ENCODE measurements around the gene SGPP2.
"Not testable (repeated sequence)": the region's sequence is repeated elsewhere in the genome, so short reads cannot be mapped to it uniquely, and the experiment has no call there.

SGPP2 gene, protein sequence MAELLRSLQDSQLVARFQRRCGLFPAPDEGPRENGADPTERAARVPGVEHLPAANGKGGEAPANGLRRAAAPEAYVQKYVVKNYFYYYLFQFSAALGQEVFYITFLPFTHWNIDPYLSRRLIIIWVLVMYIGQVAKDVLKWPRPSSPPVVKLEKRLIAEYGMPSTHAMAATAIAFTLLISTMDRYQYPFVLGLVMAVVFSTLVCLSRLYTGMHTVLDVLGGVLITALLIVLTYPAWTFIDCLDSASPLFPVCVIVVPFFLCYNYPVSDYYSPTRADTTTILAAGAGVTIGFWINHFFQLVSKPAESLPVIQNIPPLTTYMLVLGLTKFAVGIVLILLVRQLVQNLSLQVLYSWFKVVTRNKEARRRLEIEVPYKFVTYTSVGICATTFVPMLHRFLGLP

DNA sequence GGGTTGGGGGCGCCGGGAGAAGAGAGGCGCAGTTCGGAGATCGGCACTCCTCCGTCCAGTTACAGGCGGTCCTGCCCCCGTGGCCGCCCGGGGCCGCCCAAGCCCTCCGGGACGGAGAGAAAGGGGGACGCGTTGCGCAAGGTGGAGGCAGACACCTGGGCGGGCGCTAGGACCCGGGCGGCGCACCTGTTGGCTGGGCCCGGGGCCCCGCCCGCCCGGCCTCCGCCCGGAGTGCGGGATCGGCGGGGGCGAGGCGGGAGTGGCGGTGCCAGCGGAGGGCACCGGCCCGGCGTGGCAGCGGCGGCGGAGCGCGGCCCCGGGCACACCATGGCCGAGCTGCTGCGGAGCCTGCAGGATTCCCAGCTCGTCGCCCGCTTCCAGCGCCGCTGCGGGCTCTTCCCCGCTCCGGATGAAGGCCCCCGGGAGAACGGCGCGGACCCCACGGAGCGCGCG lies at the start of gene SGPP2:
SGPP2 (plus strand) TSS at position 268 of the 453 bp plus-strand sequence; CDS start at position 328, 60 bp downstream.
- DNase-seq: no peak

DNA sequence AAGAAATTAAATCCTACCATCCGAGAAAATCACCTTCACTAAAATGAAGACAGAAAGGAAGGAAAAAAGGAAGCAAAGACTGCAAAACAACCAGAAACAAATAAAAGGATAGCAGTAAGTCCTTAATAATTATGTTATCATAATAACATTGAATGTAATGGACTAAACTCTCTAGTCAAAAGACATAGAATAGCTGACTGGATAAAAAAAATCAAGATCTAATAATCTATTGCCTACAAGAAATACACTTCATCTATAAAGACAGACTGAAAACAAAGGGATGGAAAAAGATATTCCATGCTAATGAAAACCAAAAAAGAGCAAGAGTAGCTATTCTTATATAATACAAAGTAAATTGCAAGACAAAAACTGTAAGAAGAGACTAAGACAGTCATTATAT lies 48.5 kb upstream of the SGPP2 start:
- no peak for DNase-seq

DNA sequence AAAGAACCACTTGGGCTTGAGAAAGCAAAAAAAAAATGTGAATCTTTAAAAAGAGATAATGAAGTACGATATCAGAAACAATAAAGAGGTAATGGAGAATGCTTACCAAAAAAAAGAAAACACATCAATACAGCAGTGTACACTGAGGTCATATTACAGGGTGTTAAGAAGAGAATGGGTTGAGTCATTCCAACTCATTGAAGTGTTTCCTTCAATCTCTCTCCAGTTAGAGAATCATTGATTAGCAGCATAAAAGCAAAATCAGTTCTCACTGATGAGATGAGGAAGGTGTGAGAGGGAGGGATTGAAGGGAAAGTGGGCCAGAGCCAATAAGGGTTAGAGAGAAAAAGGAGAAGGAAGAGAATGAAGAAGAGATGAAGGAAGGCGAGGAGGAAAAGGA lies 43.9 kb upstream of the SGPP2 start:
- no peak for DNase-seq

DNA sequence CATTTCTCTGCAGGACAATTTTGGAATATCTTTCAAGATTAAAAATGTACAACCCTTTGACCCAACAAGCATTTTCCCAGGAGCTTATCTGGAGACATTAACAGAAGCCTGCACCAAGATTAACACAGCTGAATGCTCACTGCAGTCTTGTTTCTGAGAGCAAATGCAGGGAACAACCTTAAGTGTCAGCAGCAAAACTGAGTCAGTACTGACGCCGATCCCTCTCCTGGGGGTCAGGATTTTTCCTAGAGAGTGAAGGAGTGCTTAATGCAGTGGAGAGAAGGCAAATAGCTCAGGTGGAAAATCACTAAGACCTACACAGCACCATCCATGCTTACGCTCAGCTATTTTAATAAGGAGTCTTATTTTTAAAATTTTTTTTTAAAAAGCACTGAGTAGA lies 42.8 kb upstream of the SGPP2 start:
- DNase-seq: no peak

DNA sequence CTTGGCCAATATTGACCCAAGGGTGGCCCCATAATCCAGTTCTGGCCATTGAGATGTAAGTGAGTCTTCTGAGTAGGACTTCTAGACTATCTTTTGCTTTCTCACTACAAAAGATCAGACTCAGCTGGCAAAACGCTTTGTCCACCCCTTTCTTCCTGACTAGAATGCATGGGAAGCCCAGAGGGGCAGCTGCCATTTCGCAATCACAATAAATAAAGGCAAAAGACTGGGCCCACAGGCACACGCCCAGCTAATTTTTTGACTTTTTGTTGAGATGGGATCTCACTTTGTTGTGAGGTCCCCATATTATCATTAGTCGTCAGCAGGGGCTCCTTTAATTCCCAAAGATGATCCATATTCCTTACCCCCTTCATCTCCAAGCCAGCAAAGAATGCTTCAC lies 41.1 kb upstream of the SGPP2 start:
- DNase-seq: no peak

DNA sequence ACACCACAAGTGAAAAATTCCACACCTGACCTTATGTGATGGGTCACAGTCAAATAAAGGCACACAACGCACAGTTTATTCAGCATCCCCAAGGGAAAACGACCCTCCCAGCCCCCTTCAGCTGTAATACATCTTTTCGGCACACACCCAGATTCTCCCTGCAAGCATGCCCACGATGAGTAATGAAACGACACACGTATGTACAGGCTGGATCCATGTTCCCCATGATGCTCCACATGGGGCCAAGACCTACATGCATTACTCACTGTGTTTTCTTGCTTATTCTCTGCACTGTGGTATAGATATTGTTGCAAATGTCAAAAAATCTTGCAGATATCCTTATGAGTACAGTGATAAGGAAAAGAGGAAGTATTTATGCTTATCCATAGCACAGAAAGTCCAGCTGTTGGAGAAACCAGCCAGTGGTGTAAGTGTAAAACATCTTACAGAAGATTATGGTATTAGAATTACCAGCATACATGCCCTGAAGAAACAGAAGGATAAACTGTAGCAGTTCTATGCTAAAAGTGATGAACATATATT lies 32.5 kb upstream of the SGPP2 start:
- no peak for DNase-seq

DNA sequence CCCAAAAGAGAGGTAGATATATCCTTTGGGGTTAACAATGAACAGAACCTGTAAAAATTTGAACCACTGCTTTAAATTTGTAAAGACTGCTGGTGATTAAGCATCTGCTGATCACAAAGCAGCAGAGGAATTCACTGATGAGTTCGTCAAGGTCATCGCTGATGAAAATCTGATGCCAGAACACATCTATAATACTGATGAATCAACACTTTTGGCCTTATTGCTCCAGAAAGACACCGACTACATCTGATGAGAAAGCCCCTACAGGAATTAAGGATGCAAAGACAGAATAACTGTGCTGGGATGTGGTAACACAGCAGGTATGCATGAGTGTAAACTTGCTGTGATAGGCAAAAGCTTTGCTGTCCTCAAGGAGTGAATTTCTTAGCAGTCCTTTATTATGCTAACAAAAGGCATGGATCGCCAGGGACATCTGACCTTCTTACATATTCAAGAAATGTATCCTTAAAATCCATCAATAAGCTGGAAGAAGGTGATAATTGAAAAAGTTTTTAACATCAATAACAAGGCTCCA lies 30.5 kb upstream of the SGPP2 start:
- DNase-seq: no peak

DNA sequence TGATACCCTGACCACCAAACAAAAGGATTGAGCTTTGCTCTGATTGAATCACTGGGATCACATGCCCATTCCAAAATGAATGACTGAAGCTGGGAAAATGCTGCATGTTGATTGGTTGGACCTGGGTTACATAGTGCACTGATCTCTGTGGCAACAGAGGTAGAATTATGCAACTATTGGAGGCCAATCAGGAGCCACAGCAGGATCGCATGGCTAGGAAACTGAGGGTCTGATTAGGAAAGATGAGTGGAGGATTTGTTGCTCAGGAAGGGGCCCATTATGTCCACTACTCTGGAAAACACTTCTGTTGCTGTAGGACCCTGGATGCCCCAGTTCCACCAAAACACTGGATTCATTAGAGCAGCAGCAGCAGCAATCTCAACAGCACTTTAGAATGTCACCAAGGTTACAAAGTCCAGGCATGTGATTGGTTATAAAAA lies 25.9 kb upstream of the SGPP2 start:
- DNase-seq: peak; percentile 48

DNA sequence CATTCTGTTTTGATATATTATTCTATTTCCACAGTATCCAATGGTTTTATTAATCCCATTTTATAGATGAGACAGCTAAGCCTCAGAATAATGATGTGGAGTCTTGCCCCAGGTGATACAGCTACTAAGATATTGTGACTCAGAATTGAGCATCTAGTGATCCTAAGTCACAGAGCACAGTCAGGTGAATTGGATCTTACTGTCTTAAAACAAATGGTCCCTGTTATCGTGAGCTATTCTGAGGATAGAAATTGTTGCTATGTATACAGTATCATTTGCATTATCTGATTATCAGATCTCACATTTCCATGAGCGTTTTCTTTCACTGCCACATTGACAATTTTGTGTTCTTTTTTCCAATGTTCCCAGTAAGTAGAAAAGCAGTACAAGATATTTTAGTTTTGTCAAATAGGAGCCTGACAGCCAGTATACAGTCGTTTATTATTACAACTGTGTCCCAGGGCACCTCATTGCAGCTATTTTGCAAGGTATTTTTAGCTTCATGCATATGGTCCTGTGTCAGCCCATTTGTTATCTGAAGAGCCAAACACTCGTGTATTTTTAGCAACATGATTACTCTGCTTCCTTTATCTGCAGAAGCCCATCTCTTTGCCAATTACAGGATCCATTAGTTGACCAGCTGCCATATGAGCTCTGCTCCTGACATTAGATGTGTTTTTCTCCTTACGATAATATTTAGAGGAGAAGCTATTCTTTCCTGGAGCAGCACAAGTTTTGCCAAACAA lies 25.1 kb upstream of the SGPP2 start:
- peak; percentile 92 for DNase-seq

DNA sequence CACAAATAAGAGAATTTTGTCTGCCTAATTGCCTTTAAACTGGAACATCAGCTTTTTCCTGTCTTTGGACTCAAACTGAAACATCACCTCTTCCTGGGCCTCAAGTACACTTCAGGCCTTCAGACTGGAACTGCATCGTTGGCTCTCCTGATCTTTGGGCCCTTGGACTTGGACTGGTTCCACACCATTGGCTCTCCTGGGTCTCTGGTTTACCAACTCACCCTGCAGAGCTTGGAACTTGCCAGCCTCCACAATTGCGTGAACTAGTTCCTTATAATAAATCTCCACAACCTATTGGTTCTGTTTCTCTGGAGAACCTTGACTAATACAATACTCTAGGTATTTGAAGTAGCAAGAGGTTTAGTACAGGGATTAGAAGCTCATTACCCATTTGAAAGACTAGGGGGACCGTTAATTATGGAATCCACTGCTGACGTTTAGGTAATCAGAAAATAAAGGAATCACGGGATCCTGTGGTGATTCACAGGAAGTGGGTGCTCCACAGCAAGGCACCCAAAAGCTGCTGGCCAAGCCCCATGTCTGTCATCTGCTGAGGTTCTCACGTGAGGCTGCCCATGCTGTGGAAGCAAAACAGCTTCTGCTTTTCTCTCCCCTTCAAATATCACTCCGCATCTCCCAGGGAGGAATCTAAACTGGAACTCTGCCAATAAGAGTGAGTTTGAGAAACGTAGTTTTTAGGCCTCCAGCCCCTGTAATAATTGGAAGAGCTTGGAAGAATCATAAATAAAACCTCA lies 20.0 kb upstream of the SGPP2 start:
- DNase-seq: no peak

DNA sequence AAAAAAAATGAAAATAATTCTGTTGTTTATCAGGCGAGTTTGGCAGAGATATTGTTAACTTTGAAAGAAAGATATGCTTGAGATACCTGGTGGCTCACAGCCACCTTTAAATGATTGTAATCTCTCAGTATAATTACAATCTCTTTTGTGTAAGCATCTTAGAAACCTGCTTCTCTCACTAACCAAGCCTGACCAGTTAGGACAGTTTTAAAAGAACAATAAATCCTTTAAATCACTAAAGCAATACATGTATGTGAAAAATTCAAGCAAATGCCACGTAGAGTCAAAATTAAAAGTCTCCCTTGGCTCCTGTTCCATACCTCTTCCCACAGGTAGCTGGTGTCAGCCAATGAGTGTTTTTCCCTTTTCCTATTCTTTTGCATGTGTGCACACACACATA lies 15.7 kb upstream of the SGPP2 start:
- no peak for DNase-seq

DNA sequence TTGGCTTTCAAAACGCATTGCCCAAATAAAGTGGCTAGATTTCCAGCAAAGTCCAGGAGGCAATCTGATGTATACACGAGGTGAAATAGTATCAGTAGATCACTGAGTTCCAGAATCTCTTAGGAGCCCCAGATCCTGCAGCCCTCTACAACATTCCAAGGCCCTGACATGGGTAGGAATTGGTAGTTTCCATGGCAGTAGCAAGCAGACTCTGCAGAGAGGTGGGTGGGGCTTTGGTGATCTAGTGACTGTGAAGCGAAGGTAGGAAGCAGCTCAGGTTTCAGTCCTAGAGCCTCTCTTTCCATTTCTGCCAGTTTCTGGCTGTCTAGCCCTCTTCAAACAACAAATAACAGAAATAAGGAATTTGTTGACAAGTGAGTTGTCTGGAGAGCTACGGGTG lies 13.8 kb upstream of the SGPP2 start:
- no peak for DNase-seq

DNA sequence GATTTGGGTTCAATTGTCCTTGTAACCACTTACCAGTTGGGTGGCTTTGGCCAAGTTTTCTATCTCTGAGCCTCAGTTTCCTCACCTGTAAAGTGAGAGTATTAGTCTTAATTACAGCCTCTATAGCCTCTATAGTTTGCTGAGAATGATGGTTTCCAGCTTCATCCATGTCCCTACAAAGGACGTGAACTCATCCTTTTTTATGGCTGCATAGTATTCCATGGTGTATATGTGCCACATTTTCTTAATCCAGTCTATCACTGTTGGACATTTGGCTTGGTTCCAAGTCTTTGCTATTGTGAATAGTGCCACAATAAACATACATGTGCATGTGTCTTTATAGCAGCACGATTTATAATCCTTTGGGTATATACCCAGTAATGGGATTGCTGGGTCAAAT lies 12.0 kb upstream of the SGPP2 start:
- not testable (repeated sequence) for DNase-seq

DNA sequence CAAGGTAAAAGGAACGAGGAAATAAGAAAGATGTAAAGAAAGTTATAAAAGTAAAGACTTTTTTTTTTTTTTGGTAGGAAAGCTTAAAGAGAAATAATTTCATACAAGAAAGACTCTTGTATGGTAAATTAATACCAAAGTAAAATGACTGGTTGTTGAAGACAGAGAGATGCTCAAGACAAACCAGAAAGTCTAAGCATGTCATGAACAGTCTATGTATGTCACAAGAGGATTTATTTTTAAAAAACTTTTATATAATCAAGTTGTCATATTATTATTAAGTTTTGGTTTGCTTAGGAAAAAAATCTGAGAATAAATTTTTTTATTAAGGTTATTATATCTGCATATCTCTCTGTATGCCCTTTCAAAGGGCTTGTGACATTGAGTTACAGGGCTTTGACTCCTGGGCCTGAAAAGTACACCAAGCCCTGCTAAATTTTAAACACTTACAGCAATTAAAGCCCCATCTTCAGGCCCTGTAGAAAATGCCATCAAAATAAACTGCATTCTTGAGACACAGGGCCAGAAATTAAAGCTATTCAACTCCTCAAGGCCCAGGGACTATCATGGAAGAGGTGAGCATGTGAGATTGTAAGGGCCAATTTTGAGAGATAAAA lies 10.9 kb upstream of the SGPP2 start:
- DNase-seq: no peak

DNA sequence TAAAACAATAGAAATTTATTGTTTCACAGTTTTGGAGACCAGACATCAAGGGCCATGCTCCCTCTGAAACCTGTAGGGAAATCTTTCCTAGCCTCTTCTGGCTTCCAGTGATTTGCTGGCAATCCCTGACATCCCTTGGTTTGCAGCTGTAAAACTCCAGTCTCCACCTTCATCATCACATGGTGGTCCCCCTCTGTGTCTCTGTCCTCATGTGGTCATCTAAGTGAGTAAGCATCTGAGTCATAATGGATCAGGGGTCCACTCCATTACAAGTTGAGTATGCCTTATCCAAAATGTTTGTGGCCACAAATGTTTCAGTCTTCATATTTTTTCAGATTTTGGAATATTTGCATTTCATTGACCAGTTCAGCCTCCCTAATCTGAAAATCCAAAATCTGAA lies 5.6 kb upstream of the SGPP2 start:
- no peak for DNase-seq

DNA sequence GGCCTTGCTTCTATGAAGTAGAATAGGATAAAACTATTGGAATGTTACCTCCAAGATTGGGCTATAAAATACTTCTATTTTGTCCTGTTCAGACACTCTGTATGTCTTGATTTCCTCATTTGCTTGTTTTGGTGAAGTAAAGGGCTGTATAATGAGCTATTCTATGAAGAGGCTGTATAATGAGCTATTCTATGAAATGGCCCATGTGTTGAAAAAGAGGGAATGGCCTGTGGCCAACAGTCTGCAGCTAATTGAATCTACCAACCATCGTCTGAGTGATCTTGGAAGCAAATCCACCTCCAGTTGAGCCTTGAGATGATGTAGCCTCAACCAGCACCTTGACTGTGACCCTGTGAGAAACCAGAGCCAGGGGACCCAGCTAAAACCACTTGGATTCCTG lies 3.8 kb upstream of the SGPP2 start:
- no peak for DNase-seq

DNA sequence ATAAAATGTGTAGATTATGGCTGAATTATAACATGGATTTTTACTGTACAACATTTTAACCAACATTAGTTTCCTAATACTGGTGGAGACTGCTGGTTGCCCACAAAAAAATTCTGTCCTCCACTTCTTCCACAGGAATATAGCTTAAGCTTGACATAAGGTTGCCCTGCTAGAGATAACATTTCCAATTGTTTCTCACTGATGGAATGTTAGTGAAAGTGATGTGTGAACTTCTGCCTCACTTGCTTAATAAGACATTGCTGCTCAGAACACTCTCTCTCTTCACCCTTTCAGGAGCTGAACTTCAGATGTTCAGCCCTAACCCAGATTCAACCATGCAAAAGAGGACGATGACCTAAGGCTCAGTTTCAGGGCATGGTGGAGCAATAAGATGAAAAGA lies 2.7 kb upstream of the SGPP2 start:
- DNase-seq: no peak

DNA sequence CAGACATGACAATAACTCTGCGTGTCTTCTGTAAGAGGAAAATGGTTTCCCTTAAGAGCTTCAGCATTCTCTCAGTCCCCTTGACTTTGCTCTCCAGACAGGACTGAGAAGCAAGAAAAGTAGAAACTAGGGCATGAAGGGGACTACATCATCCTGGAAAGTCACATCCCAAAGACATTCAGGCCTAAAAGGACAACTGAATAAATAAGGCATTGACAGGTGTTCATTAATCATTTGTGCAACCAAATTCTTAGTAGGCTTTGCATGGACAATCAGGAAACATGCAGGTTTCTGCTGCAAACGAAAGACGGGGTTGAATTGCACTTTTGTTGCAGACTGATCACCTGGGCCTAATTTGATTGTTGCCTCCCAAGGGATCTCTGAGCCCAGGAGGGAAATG lies 1.2 kb upstream of the SGPP2 start:
- DNase-seq: no peak

DNA sequence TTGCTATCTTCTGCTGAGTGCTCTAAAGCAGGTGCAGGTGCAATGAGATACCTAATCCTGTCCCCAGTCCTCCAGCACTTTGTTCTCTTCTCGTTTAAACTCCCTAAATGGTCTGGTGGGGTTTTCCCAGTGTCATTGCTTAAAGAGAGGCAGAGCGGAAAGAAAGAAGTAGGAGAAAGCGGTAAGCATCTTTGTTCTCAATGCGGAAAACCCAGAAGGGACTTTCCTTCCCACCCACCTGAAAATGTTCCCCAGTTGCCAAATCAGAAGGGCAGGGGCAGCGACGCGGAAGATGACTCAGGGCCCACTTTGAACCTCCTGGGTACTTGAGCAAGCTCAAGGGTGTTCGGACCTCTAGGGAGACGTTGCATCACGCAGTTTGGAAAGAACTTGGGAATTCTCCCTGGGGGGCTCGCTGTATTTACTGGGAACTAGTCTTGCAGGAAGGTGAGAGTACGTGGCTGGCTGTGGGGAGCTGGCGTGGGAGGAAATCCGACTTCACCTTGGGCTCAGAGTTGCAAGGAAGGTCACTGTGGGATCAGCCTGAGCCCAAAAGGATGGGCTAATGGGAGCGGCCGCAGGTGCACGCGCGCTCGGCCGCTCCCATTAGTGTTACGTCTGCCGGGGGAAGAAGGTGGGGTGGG lies 589 bp upstream of the SGPP2 start:
- no peak for DNase-seq

DNA sequence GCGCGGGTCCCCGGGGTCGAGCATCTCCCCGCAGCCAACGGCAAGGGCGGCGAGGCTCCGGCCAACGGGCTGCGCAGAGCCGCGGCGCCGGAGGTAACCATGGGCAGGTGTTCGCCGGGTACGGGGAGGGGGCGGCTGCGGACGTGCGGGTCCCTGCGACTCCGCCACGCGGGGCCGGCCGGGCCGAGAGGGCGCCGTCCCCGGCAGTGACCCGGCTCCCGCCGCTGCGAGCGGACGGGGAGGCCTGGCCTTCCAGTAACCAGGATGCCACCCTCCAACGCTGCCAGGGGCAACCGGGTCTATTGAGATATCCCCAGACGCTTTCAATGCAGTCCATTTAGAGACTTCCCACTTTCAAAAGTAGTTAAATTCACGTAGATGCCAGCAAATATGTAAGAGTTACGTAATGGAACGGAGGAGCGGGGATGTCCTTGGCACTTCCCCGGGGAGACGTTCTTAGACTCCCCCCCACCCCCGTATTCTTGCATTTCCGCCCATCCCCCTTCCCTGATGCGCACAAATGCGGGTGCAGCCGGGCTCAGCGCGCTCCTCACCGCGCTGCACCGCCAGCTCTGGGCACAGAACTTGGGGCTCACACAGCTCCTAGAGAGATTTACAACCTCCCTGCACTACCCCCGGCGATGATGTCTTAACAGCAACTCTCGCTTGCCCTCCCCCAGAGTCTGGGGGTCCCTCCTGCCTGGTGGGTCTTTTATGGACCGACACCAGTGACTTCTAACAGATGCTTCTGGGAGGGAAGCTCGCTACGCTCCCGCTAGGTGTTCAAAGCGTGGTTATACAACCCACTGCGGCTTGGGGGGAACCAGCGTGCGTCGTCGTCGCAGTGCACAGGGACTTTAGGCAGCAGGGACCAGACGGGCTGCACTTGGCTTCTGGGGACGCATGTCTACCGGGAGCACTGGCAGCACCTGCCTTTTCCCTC lies 657 bp downstream of the SGPP2 start:
- DNase-seq: no peak
